Keratinocyte (primary cell): ENCODE measurements around the gene DPYD. TPM values are rescaled to one million over a fixed set of nuclear protein-coding genes. Genes with fewer than 3 reads are reported as not detected.

Experiments used
- DNase-seq: peaks from one replicate; pipeline ENCODE4 v3.0.0-alpha.2; 2011; ENCODE audit warnings: low read depth, missing footprints, low spot score
- FAIRE-seq: peaks from 2 replicates; lab custom pipeline; 2011; peaks lifted over from hg19 to GRCh38; lab: Jason Lieb, UNC
- H2AFZ ChIP-seq: 2 replicates; pipeline ENCODE4 v1.6.0; 2012; ENCODE audit warnings: low read length, control low read depth, inconsistent platforms; ENCODE audit not compliant: control insufficient read depth
- H3K27ac ChIP-seq: 2 replicates; pipeline ENCODE4 v1.5.1; 2011; ENCODE audit warnings: low read length; ENCODE audit not compliant: control insufficient read depth, insufficient read depth
- H3K27me3 ChIP-seq: 3 replicates; pipeline ENCODE4 v1.6.0; 2011; ENCODE audit warnings: low read length; ENCODE audit not compliant: control insufficient read depth, insufficient read depth; ENCODE audit errors: extremely low read depth
- H3K36me3 ChIP-seq, 2 experiments: 2 replicates in 1 of 2; 3 replicates in 1 of 2; pipeline ENCODE4 v1.5.1; 2011; ENCODE audit warnings: low read length in 2 of 2, mild to moderate bottlenecking in 1 of 2; ENCODE audit not compliant: control insufficient read depth in 2 of 2, insufficient read depth in 2 of 2; ENCODE audit errors: extremely low read depth in 1 of 2
- H3K4me1 ChIP-seq: 3 replicates; pipeline ENCODE4 v1.5.1; 2011; ENCODE audit warnings: low read length; ENCODE audit not compliant: control insufficient read depth, insufficient read depth; ENCODE audit errors: extremely low read depth
- H3K4me2 ChIP-seq: 3 replicates; pipeline ENCODE4 v1.6.0; 2011; ENCODE audit warnings: low read depth, low read length; ENCODE audit not compliant: control insufficient read depth, insufficient read depth; ENCODE audit errors: extremely low read depth
- H3K4me3 ChIP-seq, 3 experiments: fragments of 200-600 bp in 1 of 3; sonication (generic) in 1 of 3; 2 replicates in 2 of 3; 3 replicates in 1 of 3; pipeline ENCODE4 v1.5.1; 2011 to 2016; ENCODE audit warnings: low read length in 3 of 3, mild to moderate bottlenecking in 3 of 3, control low read depth in 2 of 3, inconsistent platforms in 1 of 3, low read depth in 1 of 3, mixed read lengths in 1 of 3, mixed run types in 1 of 3, moderate library complexity in 1 of 3; ENCODE audit not compliant: control insufficient read depth in 2 of 3, insufficient read depth in 2 of 3; ENCODE audit errors: extremely low read depth in 1 of 3
- H3K79me2 ChIP-seq: 2 replicates; pipeline ENCODE4 v1.6.0; 2012; ENCODE audit warnings: low read length; ENCODE audit not compliant: control insufficient read depth, insufficient read depth
- H3K9ac ChIP-seq: 3 replicates; pipeline ENCODE4 v1.6.0; 2011; ENCODE audit warnings: low read length; ENCODE audit not compliant: control insufficient read depth, insufficient read depth; ENCODE audit errors: extremely low read depth
- H3K9me1 ChIP-seq: 3 replicates; pipeline ENCODE4 v1.6.0; 2011; ENCODE audit warnings: low read length; ENCODE audit not compliant: control insufficient read depth, insufficient read depth; ENCODE audit errors: extremely low read depth
- H3K9me3 ChIP-seq: 2 replicates; pipeline ENCODE4 v1.5.1; 2012; ENCODE audit warnings: low read depth, low read length; ENCODE audit not compliant: control insufficient read depth
- H4K20me1 ChIP-seq: 3 replicates; pipeline ENCODE4 v1.6.0; 2011; ENCODE audit warnings: low read length; ENCODE audit not compliant: control insufficient read depth, insufficient read depth; ENCODE audit errors: extremely low read depth
- EZH2 ChIP-seq: IDR thresholded peaks from one replicate; pipeline ENCODE4 v1.6.1; 2012; ENCODE audit warnings: inconsistent platforms, mild to moderate bottlenecking, low read length, moderate library complexity
- dilution Hi-C: fragments of 300-500 bp; cut with MboI; formaldehyde crosslinking; loops from one replicate; pipeline ENCODE4 v1.7.0; 2020; ENCODE audit warnings: low sequenced_read_pairs; ENCODE audit not compliant: extremely low pct_ligation_motif_present
- polyA plus RNA-seq, 5 experiments: library from polyadenylated mRNA; depleted of rRNA in 3 of 5; stranded (reverse) in 3 of 5; stranded (forward) in 1 of 5; unstranded in 1 of 5; fragments of >200 nt; gene quantifications; 1 replicate in 1 of 5; 2 replicates in 3 of 5; 3 replicates in 1 of 5; pipeline versions ENCODE4 v1.2.1 to v1.2.3, GENCODE V29; 2011 to 2012; ENCODE audit warnings: missing spikeins in 2 of 5, low read depth in 1 of 5, low replicate concordance in 1 of 5
- TF ChIP-seq, protein P1 (sequence below), 3 experiments: IDR thresholded peaks in 1 of 3; conservative IDR thresholded peaks in 1 of 3; optimal IDR thresholded peaks in 1 of 3; 2 replicates in 2 of 3; 3 replicates in 1 of 3; pipeline versions ENCODE3 to v1.5.1; 2011; ENCODE audit warnings: low read length in 3 of 3, mild to moderate bottlenecking in 3 of 3, moderate library complexity in 2 of 3, control low read depth in 1 of 3, inconsistent platforms in 1 of 3; ENCODE audit not compliant: insufficient read depth in 2 of 3; ENCODE audit errors: extremely low read depth in 1 of 3

DPYD gene
- polyA plus RNA-seq, 1 donor (not counting 4 experiments of a cell fraction or from before 2014, with no cell fraction given): 1.9 TPM

DNA sequence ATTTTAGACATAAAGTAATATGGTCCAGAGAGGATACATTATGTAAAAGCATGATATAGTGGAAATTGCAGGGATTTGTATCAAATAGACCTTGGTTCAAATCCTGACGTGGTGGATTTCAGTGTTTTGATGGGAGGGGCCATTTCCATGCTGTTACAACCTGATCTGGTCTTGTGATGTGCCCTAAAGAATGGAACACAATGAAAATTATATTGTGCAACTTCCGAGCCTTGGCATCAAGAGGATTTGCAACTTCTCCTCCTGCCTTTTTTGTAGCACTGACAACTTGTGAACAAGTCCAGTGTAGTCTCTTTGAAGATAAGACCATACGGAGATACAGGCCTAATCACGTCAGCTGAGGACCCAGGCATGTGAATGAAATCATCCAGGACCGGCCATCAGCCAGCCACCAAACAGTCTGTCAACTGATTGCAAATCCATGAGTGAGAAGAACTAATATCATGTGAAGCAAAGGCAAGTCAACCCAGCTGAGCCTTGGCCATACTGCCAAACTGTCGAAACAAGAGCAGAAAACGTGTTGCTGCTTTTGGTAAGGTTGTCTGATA is 412.1 kb downstream of the DPYD start:
- Histone ChIP-seq H3K4me3 (no peak overlapping the region), H3K79me2 (no peaks in the 10 kb centered on the region), H3K27me3 (no peaks in the 10 kb centered on the region), H3K4me2 (no peak overlapping the region), H3K9ac (no peak overlapping the region), H2AFZ (no peak overlapping the region), H3K27ac (no peak overlapping the region), H3K36me3 (no peaks in the 10 kb centered on the region), H3K4me1 (no peaks in the 10 kb centered on the region), H3K9me3 (no peaks in the 10 kb centered on the region), H4K20me1 (no peaks in the 10 kb centered on the region), H3K9me1 (no peaks in the 10 kb centered on the region)
- DNase-seq: no peak
- TF ChIP-seq, protein P1, sequence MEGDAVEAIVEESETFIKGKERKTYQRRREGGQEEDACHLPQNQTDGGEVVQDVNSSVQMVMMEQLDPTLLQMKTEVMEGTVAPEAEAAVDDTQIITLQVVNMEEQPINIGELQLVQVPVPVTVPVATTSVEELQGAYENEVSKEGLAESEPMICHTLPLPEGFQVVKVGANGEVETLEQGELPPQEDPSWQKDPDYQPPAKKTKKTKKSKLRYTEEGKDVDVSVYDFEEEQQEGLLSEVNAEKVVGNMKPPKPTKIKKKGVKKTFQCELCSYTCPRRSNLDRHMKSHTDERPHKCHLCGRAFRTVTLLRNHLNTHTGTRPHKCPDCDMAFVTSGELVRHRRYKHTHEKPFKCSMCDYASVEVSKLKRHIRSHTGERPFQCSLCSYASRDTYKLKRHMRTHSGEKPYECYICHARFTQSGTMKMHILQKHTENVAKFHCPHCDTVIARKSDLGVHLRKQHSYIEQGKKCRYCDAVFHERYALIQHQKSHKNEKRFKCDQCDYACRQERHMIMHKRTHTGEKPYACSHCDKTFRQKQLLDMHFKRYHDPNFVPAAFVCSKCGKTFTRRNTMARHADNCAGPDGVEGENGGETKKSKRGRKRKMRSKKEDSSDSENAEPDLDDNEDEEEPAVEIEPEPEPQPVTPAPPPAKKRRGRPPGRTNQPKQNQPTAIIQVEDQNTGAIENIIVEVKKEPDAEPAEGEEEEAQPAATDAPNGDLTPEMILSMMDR (optimal IDR thresholded peaks at IDR 0.05 in 1 of 3, IDR thresholded peaks at IDR 0.05 in 1 of 3, conservative IDR thresholded peaks at IDR 0.05 in 1 of 3; ENCODE audit: extremely low read depth in 1 of 3, insufficient read depth in 2 of 3, low read length in 3 of 3): no peak
- TF ChIP-seq EZH2: no peak
- no peak for FAIRE-seq
- dilution Hi-C loops: no loop called here

DNA sequence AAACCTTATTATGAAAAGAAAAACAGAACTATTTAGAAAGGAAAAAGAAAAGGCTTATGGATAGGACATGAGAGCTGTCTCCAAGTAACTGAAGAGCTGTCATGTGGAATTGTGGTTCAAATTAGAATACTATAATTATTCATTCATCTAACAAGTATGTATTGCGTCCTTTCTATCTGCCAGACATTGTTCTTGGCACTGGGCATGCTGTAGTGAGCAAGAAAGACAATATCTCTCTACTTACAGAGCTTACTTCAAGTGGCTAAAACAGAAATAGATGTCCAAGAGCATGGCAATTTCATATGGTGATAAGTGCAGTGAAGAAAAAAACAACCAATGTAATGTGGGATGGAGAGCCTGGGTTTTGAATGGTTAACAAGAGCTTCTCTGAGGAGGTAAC is 413.0 kb downstream of the DPYD start:
- dilution Hi-C loops: no loop called here
- Histone ChIP-seq H3K4me3 (no peak overlapping the region), H3K79me2 (no peaks in the 10 kb centered on the region), H3K27ac (no peak overlapping the region), H3K4me2 (no peak overlapping the region), H3K4me1 (no peaks in the 10 kb centered on the region), H3K9ac (no peak overlapping the region), H3K27me3 (no peaks in the 10 kb centered on the region), H3K36me3 (no peaks in the 10 kb centered on the region), H2AFZ (no peak overlapping the region), H3K9me1 (no peaks in the 10 kb centered on the region), H4K20me1 (no peaks in the 10 kb centered on the region), H3K9me3 (no peaks in the 10 kb centered on the region)
- DNase-seq (no peak), FAIRE-seq (no peak)
- TF ChIP-seq, protein P1 (optimal IDR thresholded peaks at IDR 0.05 in 1 of 3, IDR thresholded peaks at IDR 0.05 in 1 of 3, conservative IDR thresholded peaks at IDR 0.05 in 1 of 3; ENCODE audit: extremely low read depth in 1 of 3, insufficient read depth in 2 of 3, low read length in 3 of 3): no peak
- no peak for TF ChIP-seq EZH2
